ENCODE measurements around the gene MYO16. TPM values are rescaled to one million over a fixed set of nuclear protein-coding genes. Genes with fewer than 3 reads are reported as not detected.

Gene MYO16
- total and polyA plus RNA-seq, 8 donors, result 0.03 to 0.47 (median 0.16) TPM

- no peak for TF ChIP-seq CTCF (IDR thresholded peaks at IDR 0.05)
- no peaks in the 10 kb centered on the region for H3K36me3 ChIP-seq
- H3K27me3 ChIP-seq, result no peaks in the 10 kb centered on the region
- WGBS, 2 donors, result 3 to 4% methylated on average over 3 of the region's 3 CpGs
- FAIRE-seq, result no peak
- H3K9me3 ChIP-seq, result no peaks in the 10 kb centered on the region
- H3K27ac ChIP-seq, result peak overlapping the region in 1 of 4 donors; percentile 25
- intact Hi-C loops (cut with DNase I), result no loop called here
- H3K4me1 ChIP-seq, result no peaks in the 10 kb centered on the region
- no peak overlapping the region for H3K4me3 ChIP-seq
- peak in 2 of 6 donors; percentile 6 to 17 for DNase-seq
- ATAC-seq, result peak; percentile 38 to 81 (median 68)
Measured at GRCh38 chr13:109256866-109257760, 627.7 kb downstream of the MYO16 start.
